ENCODE data around the gene ZNF582.
"Not testable (repeated sequence)": the region's sequence is repeated elsewhere in the genome, so short reads cannot be mapped to it uniquely, and the experiment has no call there.

ZNF582 gene

DNA sequence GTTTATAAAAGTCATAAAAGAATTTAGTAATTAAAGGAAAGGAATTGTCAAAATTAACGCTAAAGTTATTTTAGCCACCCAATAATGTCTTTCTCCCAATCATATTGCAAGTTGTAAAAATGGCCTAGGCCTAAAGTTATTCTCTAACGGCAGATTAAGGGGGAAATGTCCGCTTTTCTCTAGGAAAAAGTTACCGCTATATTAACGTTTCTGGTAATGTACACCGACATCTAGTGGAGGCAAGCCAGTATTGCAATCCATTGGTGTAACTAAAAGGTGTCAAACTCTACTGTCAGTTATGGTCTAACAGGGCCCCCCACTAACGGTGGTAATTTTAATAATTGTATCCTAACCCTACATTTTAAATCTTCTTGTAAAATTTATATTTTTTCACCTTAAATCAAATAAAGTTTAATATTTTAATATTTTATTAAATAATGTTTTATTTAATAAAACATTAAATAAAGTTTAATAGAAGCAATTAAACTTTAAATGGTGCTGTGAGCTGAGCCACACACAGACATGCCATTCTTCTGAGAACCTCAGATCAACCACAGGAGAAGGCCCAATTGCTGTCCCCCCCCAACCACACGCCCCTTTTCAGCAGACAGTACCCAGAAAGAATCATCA lies 42.8 kb downstream of the ZNF582 start:
- DNase-seq, result no peak

DNA sequence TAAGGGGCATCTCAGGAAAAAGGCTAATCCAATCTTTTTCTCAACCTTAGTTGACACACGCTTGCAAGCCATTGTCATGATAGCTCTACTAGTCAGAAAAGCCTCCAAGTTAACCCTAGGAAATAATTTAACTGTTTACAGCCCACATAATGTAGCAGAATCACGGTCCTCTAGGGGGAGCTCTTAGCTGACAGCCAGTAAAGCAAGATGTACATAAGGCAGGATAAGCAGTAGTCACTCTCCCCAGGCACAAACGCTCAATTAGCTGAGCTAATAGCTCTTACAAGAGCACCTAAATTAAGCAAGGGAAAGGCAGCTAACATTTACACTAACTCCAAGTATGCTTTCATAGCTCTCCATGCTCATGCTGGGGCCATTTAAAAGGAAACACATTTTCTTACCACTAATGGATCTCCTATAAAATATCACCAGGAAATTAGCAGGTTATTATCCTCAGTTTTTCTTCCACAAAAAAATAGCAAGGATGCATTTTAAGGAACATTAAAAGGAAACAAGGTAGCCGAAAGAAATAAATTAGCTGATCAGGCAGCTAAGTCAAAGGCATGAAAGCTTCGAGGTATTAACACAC lies 45.0 kb downstream of the ZNF582 start:
- DNase-seq, result no peak

DNA sequence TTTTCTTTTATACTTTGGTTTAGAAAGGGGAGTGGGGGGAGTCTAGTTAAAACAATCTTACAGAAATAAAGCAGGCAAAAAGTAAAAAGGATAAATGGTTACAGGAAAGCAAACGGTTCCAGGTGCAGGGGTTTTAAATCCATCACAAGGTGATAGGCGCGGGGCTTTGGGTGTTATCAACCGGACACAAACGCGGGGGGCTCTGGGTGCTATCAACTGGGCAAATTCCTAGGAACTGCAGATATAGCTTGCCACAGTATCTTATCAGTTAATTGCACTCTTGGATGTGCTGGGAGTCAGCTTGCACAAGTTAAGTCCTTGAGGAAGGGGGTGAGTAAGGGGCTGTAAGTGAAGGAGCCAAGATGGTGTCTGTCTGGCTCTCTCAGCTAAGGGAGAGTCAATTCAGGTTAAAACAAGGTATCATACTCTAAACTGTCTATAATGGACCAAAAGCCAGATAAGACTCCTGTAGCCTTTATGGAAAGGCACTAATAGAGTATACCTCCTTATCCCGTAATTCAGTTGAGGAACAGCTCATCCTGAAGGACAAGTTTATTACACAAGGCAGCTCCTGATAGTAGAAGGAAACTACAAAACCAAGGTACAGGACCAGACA lies 46.1 kb downstream of the ZNF582 start:
- DNase-seq, result no peak

DNA sequence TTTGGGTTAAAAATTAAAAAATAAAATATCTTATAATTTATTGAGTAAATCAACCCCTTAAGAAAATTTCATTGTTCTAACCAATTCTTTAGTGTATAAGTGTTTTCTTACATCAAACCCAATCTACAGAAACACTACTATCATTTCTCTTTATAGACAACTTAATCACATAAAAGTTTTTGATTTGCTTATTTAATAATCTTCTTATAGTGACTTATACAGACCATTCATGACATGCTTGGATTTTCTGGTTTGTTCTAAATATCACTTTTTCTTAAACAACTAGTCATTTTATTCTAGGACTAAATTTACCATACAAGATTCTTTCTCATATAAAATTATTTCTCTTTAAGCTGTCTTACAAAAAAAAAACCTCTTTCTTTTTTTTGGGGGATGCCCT lies 51.4 kb downstream of the ZNF582 start:
- DNase-seq, result no peak

DNA sequence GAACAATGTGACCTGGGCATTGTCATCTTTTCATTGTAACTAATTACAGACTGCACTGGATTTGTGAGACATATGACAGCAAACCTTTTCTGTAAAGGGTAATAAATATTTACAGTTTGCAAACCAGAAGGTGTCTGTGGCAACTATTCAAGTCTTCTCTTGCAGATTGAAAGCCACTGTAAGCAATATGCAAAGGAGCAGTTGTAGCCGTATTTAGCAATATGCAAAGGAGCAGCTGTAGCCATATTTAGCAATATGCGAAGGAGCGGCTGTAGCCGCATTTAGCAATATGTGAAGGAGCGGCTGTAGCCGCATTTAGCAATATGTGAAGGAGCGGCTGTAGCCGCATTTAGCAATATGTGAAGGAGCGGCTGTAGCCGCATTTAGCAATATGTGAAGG lies 54.3 kb downstream of the ZNF582 start:
- not testable (repeated sequence) for DNase-seq

DNA sequence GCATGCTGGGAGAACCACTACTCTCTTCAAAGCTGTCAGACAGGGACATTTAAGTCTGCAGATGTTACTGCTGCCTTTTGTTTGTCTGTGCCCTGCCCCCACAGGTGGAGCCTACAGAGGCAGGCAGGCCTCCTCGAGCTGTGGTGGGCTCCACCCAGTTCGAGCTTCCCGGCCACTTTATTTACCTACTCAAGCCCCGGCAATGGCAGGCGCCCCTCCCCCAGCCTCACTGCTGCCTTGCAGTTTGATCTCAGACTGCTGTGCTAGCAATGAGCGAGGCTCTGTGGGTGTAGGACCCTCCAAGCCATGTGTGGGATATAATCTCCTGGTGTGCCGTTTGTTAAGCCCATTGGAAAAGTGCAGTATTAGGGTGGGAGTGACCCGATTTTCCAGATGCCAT lies 56.3 kb downstream of the ZNF582 start:
- DNase-seq, result not testable (repeated sequence)

DNA sequence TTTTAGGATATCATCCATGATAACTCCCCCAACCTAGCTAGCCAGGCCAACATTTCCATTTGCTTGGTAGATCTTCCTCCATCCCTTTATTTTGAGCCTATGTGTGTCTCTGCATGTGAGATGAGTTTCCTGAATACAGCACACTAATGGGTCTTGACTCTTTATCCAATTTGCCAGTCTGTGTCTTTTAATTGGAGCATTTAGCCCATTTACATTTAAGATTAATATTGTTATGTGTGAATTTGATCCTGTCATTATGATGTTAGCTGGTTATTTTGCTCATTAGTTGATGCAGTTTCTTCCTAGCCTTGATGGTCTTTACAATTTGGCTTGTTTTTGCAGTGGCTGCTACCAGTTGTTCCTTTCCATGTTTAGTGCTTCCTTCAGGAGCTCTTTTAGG lies 58.0 kb downstream of the ZNF582 start:
- not testable (repeated sequence) for DNase-seq

DNA sequence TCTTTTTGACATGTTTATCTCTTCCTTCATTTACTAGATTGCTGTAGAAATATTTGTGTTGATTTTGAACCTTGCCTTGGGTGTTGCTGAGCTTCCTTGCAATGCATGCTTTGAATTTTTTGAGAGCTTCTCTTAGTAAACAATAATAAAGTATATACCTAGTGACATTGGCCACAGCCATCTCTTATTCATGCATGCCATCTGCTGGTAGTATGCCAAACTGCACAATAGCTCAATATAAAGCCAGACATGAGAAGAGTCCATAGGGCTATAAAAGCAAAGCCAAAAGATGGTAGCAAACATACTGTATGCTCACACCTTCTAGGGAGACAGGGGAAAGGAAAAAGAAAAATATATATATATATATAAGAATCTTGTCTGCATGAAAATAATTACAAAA lies 59.8 kb downstream of the ZNF582 start:
- no peak for DNase-seq

Measured in cortex of kidney (tissue), 1 donor.